Hepatocyte (in vitro differentiated cells): ENCODE data around the gene CCDC59. TPM values are rescaled to one million over a fixed set of nuclear protein-coding genes. Genes with fewer than 3 reads are reported as not detected.
A peak's percentile ranks its signal among the peaks of the same experiment; 100 is the strongest.

Experiments used
- DNase-seq: peaks from one replicate; pipeline ENCODE4 v3.0.0-alpha.2; 2016; ENCODE audit warnings: low spot score
- H2AFZ ChIP-seq: fragments of 200-600 bp; sonication (generic); 2 replicates; pipeline ENCODE4 v1.6.0; 2016; ENCODE audit warnings: antibody characterized with exemption, mild to moderate bottlenecking
- H3K27ac ChIP-seq: fragments of 200-600 bp; sonication (generic); 2 replicates; pipeline ENCODE4 v1.5.1; 2016; ENCODE audit warnings: mild to moderate bottlenecking
- H3K27me3 ChIP-seq: fragments of 200-600 bp; sonication (generic); 2 replicates; pipeline ENCODE4 v1.6.1; 2016
- H3K36me3 ChIP-seq: fragments of 200-600 bp; sonication (generic); replicated peaks from 2 replicates; pipeline ENCODE4 v1.5.1; 2016; ENCODE audit warnings: low read depth; ENCODE audit not compliant: insufficient read depth
- H3K4me1 ChIP-seq: fragments of 200-600 bp; sonication (generic); 2 replicates; pipeline ENCODE4 v1.5.1; 2016; ENCODE audit warnings: mild to moderate bottlenecking, moderate library complexity; ENCODE audit not compliant: insufficient read depth
- H3K4me2 ChIP-seq: fragments of 200-600 bp; sonication (generic); 2 replicates; pipeline ENCODE4 v1.6.0; 2016
- H3K4me3 ChIP-seq: fragments of 200-600 bp; sonication (generic); 2 replicates; pipeline ENCODE4 v1.5.1; 2016; ENCODE audit warnings: mild to moderate bottlenecking
- H3K79me2 ChIP-seq: fragments of 200-600 bp; sonication (generic); 2 replicates; pipeline ENCODE4 v1.6.0; 2017; ENCODE audit warnings: mild to moderate bottlenecking
- H3K9me2 ChIP-seq: fragments of 200-600 bp; sonication (generic); replicated peaks from 2 replicates; pipeline ENCODE4 v1.6.0; 2017; ENCODE audit warnings: mild to moderate bottlenecking; ENCODE audit not compliant: insufficient read depth
- H3K9me3 ChIP-seq: fragments of 200-600 bp; sonication (generic); 2 replicates; pipeline ENCODE4 v1.5.1; 2016; ENCODE audit warnings: low read depth, mild to moderate bottlenecking
- H4K20me1 ChIP-seq: fragments of 200-600 bp; sonication (generic); 2 replicates; pipeline ENCODE4 v1.6.0; 2016; ENCODE audit warnings: mild to moderate bottlenecking; ENCODE audit not compliant: insufficient read depth, poor library complexity, severe bottlenecking
- CTCF ChIP-seq: fragments of 200-600 bp; sonication (generic); IDR thresholded peaks from 2 replicates; pipeline ENCODE4 v1.5.1; 2016; ENCODE audit warnings: antibody characterized with exemption, mild to moderate bottlenecking; ENCODE audit not compliant: poor library complexity
- EZH2 ChIP-seq: fragments of 200-600 bp; sonication (generic); IDR thresholded peaks from 2 replicates; pipeline ENCODE4 v1.6.1; 2016; ENCODE audit warnings: antibody characterized with exemption, mild to moderate bottlenecking, borderline replicate concordance
- EZH2phosphoT487 ChIP-seq: fragments of 200-600 bp; sonication (generic); IDR thresholded peaks from one replicate; pipeline ENCODE4 v1.6.1; 2018; ENCODE audit warnings: antibody characterized with exemption, mild to moderate bottlenecking, low read depth, moderate library complexity; ENCODE audit not compliant: unreplicated experiment, severe bottlenecking
- WGBS: methylation state at CpG from one replicate; pipeline ENCODE4 v1.1.6; 2016; ENCODE audit warnings: low lambda C conversion rate; ENCODE audit errors: missing lambda C conversion rate; 5-methylcytosine and 5-hydroxymethylcytosine counted together
- polyA plus RNA-seq: library from polyadenylated mRNA; unstranded; fragments of >200 nt; fragmentation: Nextera tagmentation; extraction: Ambion mirVana; gene quantifications from 2 replicates; pipeline ENCODE4 v1.2.1, GENCODE V29; 2016
- total RNA-seq: library from RNA; depleted of rRNA; stranded (reverse); fragments of >200 nt; gene quantifications from 2 replicates; pipeline ENCODE4 v1.2.3, GENCODE V29; 2014

CCDC59 gene
- total RNA-seq, result 44.4 and 67.7 TPM in 2 replicates
- 28.2 and 29.6 TPM in 2 replicates for polyA plus RNA-seq

GRCh38 chr12:82358200-82359114 is at the start of gene CCDC59, which contains the start of gene METTL25:
TSS of gene CCDC59 (minus strand) at chr12:82358387. CDS start at chr12:82358376, 11 bp downstream.
TSS of gene METTL25 (plus strand) at chr12:82358529. CDS start at chr12:82358566, 37 bp downstream.
- Histone ChIP-seq H3K4me1 (peaks cover 14% of the 10 kb centered on the region), H3K27me3 (no peaks in the 10 kb centered on the region), H3K36me3 (no peaks in the 10 kb centered on the region), H3K9me2 (no peaks in the 10 kb centered on the region), H4K20me1 (no peaks in the 10 kb centered on the region), H3K27ac (peak within 1 kb of the TSS; percentile 100), H2AFZ (peak within 1 kb of the TSS; percentile 99), H3K4me3 (peak within 1 kb of the TSS; percentile 100), H3K4me2 (peak within 1 kb of the TSS; percentile 92), H3K79me2 (peaks cover 50% of the 10 kb centered on the region), H3K9me3 (no peaks in the 10 kb centered on the region)
- under 1% methylated on average over 48 of the region's 61 CpGs for WGBS
- no peak for TF ChIP-seq EZH2phosphoT487
- TF ChIP-seq CTCF, result peak; percentile 100
- TF ChIP-seq EZH2, result no peak
- DNase-seq, result peak; percentile 98

GRCh38 chr12:82407481-82407880 is 49.3 kb upstream of the CCDC59 start:
- H3K9me2 ChIP-seq, result no peaks in the 10 kb centered on the region
- H3K79me2 ChIP-seq, result no peaks in the 10 kb centered on the region
- H3K4me2 ChIP-seq, result no peak overlapping the region
- no peak overlapping the region for H3K27ac ChIP-seq
- no peaks in the 10 kb centered on the region for H3K27me3 ChIP-seq
- DNase-seq, result no peak
- H3K4me1 ChIP-seq, result no peaks in the 10 kb centered on the region
- H2AFZ ChIP-seq, result no peak overlapping the region
- no peaks in the 10 kb centered on the region for H3K9me3 ChIP-seq
- WGBS, result 87% methylated on average over 5 of the region's 5 CpGs
- no peak overlapping the region for H3K4me3 ChIP-seq
- no peaks in the 10 kb centered on the region for H3K36me3 ChIP-seq
- H4K20me1 ChIP-seq, result no peaks in the 10 kb centered on the region
- TF ChIP-seq EZH2, result no peak
- no peak for TF ChIP-seq EZH2phosphoT487
- TF ChIP-seq CTCF, result no peak

- TF ChIP-seq EZH2phosphoT487 (no peak), CTCF (no peak), EZH2 (no peak)
- 86% methylated on average over 1 of the region's 1 CpG for WGBS
- no peak overlapping the region for H3K4me2 ChIP-seq
- no peak overlapping the region for H3K27ac ChIP-seq
- H2AFZ ChIP-seq, result no peak overlapping the region
- H3K4me1 ChIP-seq, result no peaks in the 10 kb centered on the region
- H4K20me1 ChIP-seq, result no peaks in the 10 kb centered on the region
- no peaks in the 10 kb centered on the region for H3K9me2 ChIP-seq
- H3K4me3 ChIP-seq, result no peak overlapping the region
- no peaks in the 10 kb centered on the region for H3K9me3 ChIP-seq
- no peak for DNase-seq
- no peaks in the 10 kb centered on the region for H3K27me3 ChIP-seq
- H3K79me2 ChIP-seq, result no peaks in the 10 kb centered on the region
- H3K36me3 ChIP-seq, result no peaks in the 10 kb centered on the region
These were observed 48.5 kb upstream of the CCDC59 start for GRCh38 chr12:82406651-82407050.
